HEK293T (cell line): Measurements from ENCODE around the gene TBC1D10B.

ENCODE experiments used
- BHLHE40 ChIP-seq: fragments of 450-650 bp; IDR thresholded peaks from 2 replicates; pipeline ENCODE4 v1.6.1; 2016; ENCODE audit warnings: mild to moderate bottlenecking, moderate library complexity, borderline replicate concordance
- CTBP1 ChIP-seq: fragments of 450-650 bp; IDR thresholded peaks from 2 replicates; pipeline ENCODE4 v1.6.1; 2016; ENCODE audit warnings: borderline replicate concordance
- FOXK2 ChIP-seq: fragments of 450-650 bp; IDR thresholded peaks from 2 replicates; pipeline ENCODE4 v1.6.1; 2016; ENCODE audit warnings: mild to moderate bottlenecking
- FOXM1 ChIP-seq: fragments of 450-650 bp; IDR thresholded peaks from 2 replicates; pipeline ENCODE4 v1.6.1; 2017; ENCODE audit warnings: mild to moderate bottlenecking, borderline replicate concordance
- L3MBTL2 ChIP-seq: fragments of 450-650 bp; conservative IDR thresholded peaks from 2 replicates; pipeline ENCODE4 v1.6.1; 2016; ENCODE audit warnings: mild to moderate bottlenecking
- SP1 ChIP-seq: fragments of 450-650 bp; IDR thresholded peaks from 2 replicates; pipeline ENCODE4 v1.6.1; 2017
- SUZ12 ChIP-seq: fragments of 450-650 bp; IDR thresholded peaks from 2 replicates; pipeline ENCODE4 v1.6.1; 2016; ENCODE audit warnings: mild to moderate bottlenecking
- TARDBP ChIP-seq: fragments of 450-650 bp; IDR thresholded peaks from 2 replicates; pipeline ENCODE4 v1.6.1; 2016
- TF ChIP-seq, protein P1 (sequence below): fragments of 450-650 bp; IDR thresholded peaks from 2 replicates; pipeline ENCODE4 v1.6.1; 2016

DNA sequence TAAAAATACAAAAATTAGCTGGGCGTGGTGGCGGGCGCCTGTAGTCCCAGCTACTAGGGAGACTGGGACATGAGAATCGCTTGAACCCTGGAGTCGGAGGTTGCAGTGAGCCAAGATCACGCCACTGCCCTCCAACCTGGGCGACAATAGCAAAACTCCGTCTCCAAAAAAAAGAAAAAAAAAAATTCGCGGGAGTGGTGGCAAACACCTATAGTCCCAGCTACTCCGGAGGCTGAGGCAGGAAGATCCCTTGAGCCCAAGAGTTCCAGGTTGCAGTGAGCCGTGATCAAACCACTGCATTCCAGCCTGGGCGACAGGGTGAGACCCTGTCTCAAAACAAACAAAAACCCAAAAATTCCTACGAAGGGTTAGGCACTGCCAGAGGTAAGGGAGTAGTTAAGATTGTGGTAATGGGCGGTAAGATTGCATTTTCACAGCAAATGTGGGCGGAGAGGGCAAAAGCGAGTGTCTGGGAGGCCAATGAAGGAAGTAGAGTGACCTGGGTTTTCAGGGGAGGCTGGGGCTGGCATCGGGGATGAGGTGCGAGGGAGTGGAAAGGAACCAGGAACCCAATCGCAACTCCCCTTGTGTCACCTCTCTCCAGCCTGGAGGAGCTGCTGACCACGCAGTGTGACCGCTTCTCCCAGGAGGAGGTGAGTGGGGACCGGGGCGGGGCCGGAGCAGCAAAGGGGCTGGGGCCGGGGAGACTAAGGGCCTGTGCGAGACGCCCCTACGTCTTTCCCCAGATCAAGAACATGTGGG, 6.9 kb upstream of the TBC1D10B start:
- TF ChIP-seq BHLHE40 (no peak), SUZ12 (no peak), CTBP1 (no peak), TARDBP (no peak), SP1 (no peak), L3MBTL2 (no peak), FOXK2 (no peak), FOXM1 (no peak)
- TF ChIP-seq, protein P1, sequence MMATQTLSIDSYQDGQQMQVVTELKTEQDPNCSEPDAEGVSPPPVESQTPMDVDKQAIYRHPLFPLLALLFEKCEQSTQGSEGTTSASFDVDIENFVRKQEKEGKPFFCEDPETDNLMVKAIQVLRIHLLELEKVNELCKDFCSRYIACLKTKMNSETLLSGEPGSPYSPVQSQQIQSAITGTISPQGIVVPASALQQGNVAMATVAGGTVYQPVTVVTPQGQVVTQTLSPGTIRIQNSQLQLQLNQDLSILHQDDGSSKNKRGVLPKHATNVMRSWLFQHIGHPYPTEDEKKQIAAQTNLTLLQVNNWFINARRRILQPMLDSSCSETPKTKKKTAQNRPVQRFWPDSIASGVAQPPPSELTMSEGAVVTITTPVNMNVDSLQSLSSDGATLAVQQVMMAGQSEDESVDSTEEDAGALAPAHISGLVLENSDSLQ, result no peak
